Psoas muscle (tissue), 8 donors: ENCODE data around the gene PRPF40B. TPM values are rescaled to one million over a fixed set of nuclear protein-coding genes. Genes with fewer than 3 reads are reported as not detected.
"Not testable (repeated sequence)": the region's sequence is repeated elsewhere in the genome, so short reads cannot be mapped to it uniquely, and the experiment has no call there.

Source experiments
- ATAC-seq, 4 donors: fragments of 200-7000 bp; cut with Tn5 transposase; one replicate each; pipeline ENCODE4 v1.9.1; 2020; ENCODE audit warnings: moderate library complexity in 3 of 4, mild to moderate bottlenecking in 2 of 4
- DNase-seq, 2 donors: peaks; one replicate each; pipeline ENCODE4 v3.0.0-alpha.2; 2020
- H3K27ac ChIP-seq: fragments of 200-600 bp; one replicate; pipeline ENCODE4 v1.8.0; 2022
- H3K27me3 ChIP-seq, 3 donors: fragments of 200-600 bp in 1 of 3; one replicate each; pipeline versions ENCODE4 v1.6.1 to v1.8.0; 2013 to 2022; ENCODE audit warnings: low read length in 2 of 3, mild to moderate bottlenecking in 2 of 3, moderate library complexity in 1 of 3; ENCODE audit not compliant: insufficient read depth in 3 of 3
- H3K36me3 ChIP-seq, 2 donors: fragments of 200-600 bp in 1 of 2; one replicate each; pipeline versions ENCODE4 v1.6.1 to v1.8.0; 2013 to 2022; ENCODE audit warnings: low read depth in 1 of 2, mild to moderate bottlenecking in 1 of 2, moderate library complexity in 1 of 2; ENCODE audit not compliant: insufficient read depth in 1 of 2
- H3K4me1 ChIP-seq: fragments of 200-600 bp; one replicate; pipeline ENCODE4 v1.8.0; 2022
- H3K4me3 ChIP-seq: fragments of 200-600 bp; one replicate; pipeline ENCODE4 v1.8.0; 2022; ENCODE audit warnings: mild to moderate bottlenecking
- H3K9me3 ChIP-seq: fragments of 200-600 bp; one replicate; pipeline ENCODE4 v1.8.0; 2022
- WGBS, 3 donors: extraction: QIAGEN DNeasy Blood & Tissue Kit; methylation state at CpG; one replicate each; pipeline versions ENCODE4 v1.1.6 to v1.1.7; 2013; 5-methylcytosine and 5-hydroxymethylcytosine counted together
- intact Hi-C, 2 donors: fragments of 100-400 bp; cut with DNase I; formaldehyde crosslinking; loops; one replicate each; pipeline versions ENCODE4 v1.11.0 to v1.14.2; 2022
- polyA plus RNA-seq, 3 donors: library from polyadenylated mRNA; stranded (reverse); fragments of 200-250 nt; gene quantifications; one replicate each; pipeline ENCODE4 v1.2.3, GENCODE V29; 2013
- total RNA-seq, 4 donors: library from RNA; stranded (reverse); fragmentation: NEBNext Ultra II Directional in 2 of 4; extraction: Animal tissue kit (Norgen Biotek cat#: 25700) in 2 of 4; gene quantifications; one replicate each; pipeline versions ENCODE4 v1.2.1 to v1.2.4, GENCODE V29; 2021 to 2023
- TF ChIP-seq, protein P1 (sequence below): fragments of 200-600 bp; IDR thresholded peaks from one replicate; pipeline ENCODE4 v1.8.0; 2022; ENCODE audit warnings: antibody characterized with exemption
- donor health status: healthy with polysubstance abuse.
- donor health status: DM: no; HTN: no; CAD: no; lungs with moderate emphysema.
- donor health status: Bipolar disorder and iron deficiency.
- donor health status: healthy.
- donor health status: DM: yes; HTN: yes; CAD: no.
- donor health status: DM: no; HTN: no; CAD: no.
- donor health status: DM: no; HTN: no; CAD: no.
- donor health status: DM: yes; HTN: yes; CAD: no.

Gene PRPF40B
- total and polyA plus RNA-seq, 7 donors = 10.1 to 26.1 (median 24.5) TPM

GRCh38 chr12:49604856-49605255 lies 18.5 kb upstream of the PRPF40B start:
- intact Hi-C loops = no loop called here
- H3K4me1 ChIP-seq = no peaks in the 10 kb centered on the region
- no peaks in the 10 kb centered on the region for H3K27me3 ChIP-seq
- no peak overlapping the region for H3K27ac ChIP-seq
- DNase-seq (no peak), ATAC-seq (no peak)
- TF ChIP-seq, protein P1, sequence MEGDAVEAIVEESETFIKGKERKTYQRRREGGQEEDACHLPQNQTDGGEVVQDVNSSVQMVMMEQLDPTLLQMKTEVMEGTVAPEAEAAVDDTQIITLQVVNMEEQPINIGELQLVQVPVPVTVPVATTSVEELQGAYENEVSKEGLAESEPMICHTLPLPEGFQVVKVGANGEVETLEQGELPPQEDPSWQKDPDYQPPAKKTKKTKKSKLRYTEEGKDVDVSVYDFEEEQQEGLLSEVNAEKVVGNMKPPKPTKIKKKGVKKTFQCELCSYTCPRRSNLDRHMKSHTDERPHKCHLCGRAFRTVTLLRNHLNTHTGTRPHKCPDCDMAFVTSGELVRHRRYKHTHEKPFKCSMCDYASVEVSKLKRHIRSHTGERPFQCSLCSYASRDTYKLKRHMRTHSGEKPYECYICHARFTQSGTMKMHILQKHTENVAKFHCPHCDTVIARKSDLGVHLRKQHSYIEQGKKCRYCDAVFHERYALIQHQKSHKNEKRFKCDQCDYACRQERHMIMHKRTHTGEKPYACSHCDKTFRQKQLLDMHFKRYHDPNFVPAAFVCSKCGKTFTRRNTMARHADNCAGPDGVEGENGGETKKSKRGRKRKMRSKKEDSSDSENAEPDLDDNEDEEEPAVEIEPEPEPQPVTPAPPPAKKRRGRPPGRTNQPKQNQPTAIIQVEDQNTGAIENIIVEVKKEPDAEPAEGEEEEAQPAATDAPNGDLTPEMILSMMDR = no peak
- WGBS, 3 donors = 59 to 66% (median 63%) methylated on average over 5 of the region's 5 CpGs
- H3K9me3 ChIP-seq = no peaks in the 10 kb centered on the region
- no peak overlapping the region for H3K4me3 ChIP-seq
- no peaks in the 10 kb centered on the region for H3K36me3 ChIP-seq

DNA sequence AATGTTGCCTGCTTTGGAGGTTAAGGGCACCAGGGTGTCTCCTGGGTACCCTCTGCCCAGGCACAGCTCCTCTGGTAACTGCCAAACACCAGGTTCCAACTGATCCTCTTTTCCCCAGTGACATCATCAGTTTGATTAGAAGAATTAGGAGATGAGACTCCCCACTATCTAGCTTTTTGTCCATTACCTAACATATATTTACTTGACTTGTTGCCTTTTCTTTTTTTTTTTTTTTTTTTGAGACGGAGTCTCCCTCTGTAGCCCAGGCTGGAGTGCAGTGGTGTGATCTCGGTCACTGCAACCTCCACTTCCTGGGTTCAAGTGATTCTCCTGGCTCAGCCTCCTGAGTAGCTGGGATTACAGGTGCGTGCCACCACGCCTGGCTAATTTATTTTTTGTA lies 17.8 kb upstream of the PRPF40B start, which contains the start of gene FAM186B:
Gene FAM186B, minus strand, starts transcription at position 101 of the 400 bp plus-strand sequence. CDS start 162 bp downstream, outside the sequence.
- H3K36me3 ChIP-seq, ATAC-seq, H3K4me1 ChIP-seq, H3K27me3 ChIP-seq, H3K9me3 ChIP-seq, H3K27ac ChIP-seq, intact Hi-C loops, DNase-seq, H3K4me3 ChIP-seq: not testable (repeated sequence)
- WGBS, 3 donors = 97 to 99% (median 98%) methylated on average over 3 to 4 of the region's 4 CpGs

GRCh38 chr12:49609059-49609874 lies 14.1 kb upstream of the PRPF40B start:
- H3K4me3 ChIP-seq = no peak overlapping the region
- H3K4me1 ChIP-seq = no peaks in the 10 kb centered on the region
- DNase-seq = no peak
- WGBS, 3 donors = 92 to 100% (median 96%) methylated on average over 2 of the region's 2 CpGs
- no peaks in the 10 kb centered on the region for H3K27me3 ChIP-seq
- H3K9me3 ChIP-seq = no peaks in the 10 kb centered on the region
- TF ChIP-seq, protein P1 = no peak
- no peak for ATAC-seq
- H3K27ac ChIP-seq = no peak overlapping the region
- no peaks in the 10 kb centered on the region for H3K36me3 ChIP-seq
- intact Hi-C loops = no loop called here

DNA sequence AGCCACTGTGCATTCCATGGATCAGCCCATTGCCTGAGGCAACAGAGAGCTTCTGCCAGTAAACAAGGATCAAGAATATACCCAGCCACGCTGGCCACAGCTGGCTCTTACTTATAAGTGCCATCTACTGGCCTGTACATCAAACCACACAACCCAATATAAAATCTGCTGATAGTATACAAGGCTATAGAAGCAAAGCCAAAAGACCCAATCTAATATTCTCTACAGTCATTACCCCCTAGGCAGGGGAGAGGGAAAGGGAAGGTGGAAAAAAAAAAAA lies 13.5 kb upstream of the PRPF40B start:
- intact Hi-C loops = no loop called here
- Histone ChIP-seq H3K4me3 (no peak overlapping the region), H3K27me3 (no peaks in the 10 kb centered on the region), H3K36me3 (no peaks in the 10 kb centered on the region), H3K4me1 (no peaks in the 10 kb centered on the region), H3K9me3 (no peaks in the 10 kb centered on the region), H3K27ac (no peak overlapping the region)
- 53 to 70% (median 56%) methylated on average over 1 of the region's 1 CpG for WGBS, 3 donors
- DNase-seq = no peak
- ATAC-seq = no peak
- TF ChIP-seq, protein P1 = no peak

- H3K27ac ChIP-seq, DNase-seq, ATAC-seq, intact Hi-C loops, H3K9me3 ChIP-seq, H3K4me1 ChIP-seq, H3K4me3 ChIP-seq, H3K36me3 ChIP-seq, H3K27me3 ChIP-seq: not testable (repeated sequence)
- WGBS, 3 donors = 96 to 98% (median 97%) methylated on average over 4 of the region's 4 CpGs
These were observed 12.6 kb upstream of the PRPF40B start for GRCh38 chr12:49610785-49611184.

GRCh38 chr12:49612210-49612609 lies 11.2 kb upstream of the PRPF40B start:
- intact Hi-C loops = no loop called here
- Histone ChIP-seq H3K9me3 (no peaks in the 10 kb centered on the region), H3K27me3 (no peaks in the 10 kb centered on the region), H3K36me3 (no peaks in the 10 kb centered on the region), H3K4me3 (no peak overlapping the region), H3K27ac (no peak overlapping the region), H3K4me1 (no peaks in the 10 kb centered on the region)
- ATAC-seq (no peak), DNase-seq (no peak)
- TF ChIP-seq, protein P1 = no peak
